HG02938 (cell line): ENCODE data around the gene SRSF11.

Experiments
- ATAC-seq: cut with Tn5 transposase; IDR thresholded peaks from one replicate; pipeline ENCODE4 v1.9.1; 2021; ENCODE audit warnings: mild to moderate bottlenecking, moderate library complexity; ENCODE audit not compliant: unreplicated experiment

The SRSF11 gene

DNA sequence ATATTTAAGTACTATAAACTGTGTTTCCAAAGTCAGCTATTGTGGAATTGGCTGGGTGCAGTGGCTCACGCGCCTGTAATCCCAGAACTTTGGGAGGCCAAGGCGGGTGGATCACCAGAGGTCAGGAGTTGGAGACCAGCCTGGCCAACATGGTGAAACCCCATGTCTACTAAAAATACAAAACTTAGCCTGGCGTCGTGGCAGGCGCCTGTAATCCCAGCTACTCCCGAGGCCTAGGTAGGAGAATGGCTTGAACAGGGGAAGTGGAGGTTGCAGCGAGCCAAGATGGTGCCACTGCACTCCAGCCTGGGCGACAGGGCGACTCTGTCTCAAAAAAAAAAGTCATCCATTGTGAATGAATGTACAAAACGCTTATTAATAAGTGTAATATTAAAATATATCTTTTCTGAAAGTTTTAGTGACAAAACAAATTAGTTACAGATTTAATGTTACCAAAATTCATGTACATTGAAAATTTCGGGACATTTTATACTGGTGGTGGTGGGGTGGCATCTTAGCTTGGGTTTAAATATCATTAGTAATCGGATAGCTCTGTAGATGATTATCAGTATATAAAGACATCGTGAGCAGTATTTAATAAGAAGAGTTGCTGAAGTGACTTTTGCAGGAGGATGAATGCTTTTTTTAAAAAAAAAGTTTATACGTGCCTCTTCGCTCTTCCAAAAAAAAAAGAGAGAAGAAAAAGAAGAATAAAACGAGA lies 503 bp upstream of the SRSF11 start:
- peak; percentile 19 for ATAC-seq

DNA sequence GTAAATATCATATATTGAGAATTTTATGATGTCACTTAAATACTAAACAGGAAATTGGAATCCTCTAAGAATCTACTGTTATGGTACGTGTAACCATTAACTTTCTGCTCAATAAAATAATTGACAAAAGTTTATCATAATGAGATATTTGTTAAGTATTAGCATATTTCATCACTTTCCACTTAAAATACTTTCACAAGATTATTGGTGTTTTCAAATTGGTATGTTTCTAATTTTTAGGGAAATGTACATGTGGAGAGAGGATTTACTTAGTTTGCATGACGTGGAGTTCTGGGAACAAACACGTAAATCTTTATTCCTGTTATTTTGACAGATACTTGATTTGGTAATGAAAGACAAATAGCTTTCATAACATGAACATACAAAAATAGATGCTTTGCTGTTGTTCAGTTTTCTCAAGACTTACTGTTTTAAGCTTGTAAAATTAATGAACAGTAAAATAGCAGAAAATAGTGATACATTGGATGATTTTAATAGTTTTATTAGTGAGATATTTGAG lies 1.6 kb downstream of the SRSF11 start:
- ATAC-seq = no peak

DNA sequence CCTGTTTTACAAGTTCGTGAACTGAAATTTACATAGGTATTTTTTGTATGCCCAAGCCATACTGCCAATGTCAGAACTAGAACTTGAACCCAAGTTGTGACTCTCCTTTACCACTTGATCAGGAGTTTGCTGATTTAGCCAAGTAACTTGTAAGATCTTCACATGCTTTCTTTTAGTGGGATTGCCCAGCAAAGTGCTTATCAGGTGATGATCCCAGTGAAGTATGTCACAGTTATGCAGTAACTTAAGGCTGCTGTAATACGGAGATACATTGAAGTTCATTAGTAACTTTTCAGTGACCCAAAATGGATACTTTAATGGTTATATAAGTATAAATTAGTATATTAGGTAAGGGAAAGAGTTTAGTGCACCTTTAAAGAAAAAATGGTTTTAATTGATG lies 3.8 kb downstream of the SRSF11 start:
- ATAC-seq = no peak

DNA sequence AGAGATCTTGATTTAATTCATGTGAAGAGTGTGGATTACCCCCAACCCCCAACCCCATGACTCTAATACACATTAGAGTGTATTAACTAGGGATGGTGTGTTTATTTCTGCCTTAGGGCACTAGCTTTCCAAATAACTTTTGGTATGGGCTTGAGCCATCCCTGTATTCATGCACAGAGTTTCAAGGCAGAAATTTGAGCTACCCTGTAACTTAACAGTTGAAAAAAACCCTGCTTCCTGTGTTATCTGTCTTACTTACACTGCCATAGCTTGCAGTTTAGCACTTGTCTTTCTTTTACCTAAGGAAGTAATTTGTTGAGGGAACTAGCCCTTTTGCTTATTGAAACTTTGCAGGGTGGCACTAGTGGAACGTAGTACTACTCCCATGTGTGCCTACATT lies 6.3 kb downstream of the SRSF11 start:
- ATAC-seq = peak; percentile 53

DNA sequence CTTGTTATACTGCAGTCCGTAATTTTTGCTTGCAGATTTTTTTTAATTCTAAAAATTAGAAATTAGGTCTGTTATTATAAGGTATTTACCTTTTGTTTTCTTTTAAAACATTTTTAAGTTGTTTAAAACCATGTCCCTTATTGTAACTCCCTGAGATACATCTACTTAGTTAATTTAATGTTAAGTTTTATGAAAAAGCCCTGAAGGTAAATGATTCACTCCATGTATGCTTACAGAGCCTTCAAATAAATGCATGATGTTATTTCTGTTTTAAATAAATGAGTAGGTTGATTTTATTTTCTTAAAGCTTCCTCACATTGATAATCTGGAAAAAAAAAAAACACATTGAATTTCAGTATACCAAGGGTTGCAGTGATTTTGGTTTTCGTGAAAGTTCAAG lies 7.5 kb downstream of the SRSF11 start:
- no peak for ATAC-seq

DNA sequence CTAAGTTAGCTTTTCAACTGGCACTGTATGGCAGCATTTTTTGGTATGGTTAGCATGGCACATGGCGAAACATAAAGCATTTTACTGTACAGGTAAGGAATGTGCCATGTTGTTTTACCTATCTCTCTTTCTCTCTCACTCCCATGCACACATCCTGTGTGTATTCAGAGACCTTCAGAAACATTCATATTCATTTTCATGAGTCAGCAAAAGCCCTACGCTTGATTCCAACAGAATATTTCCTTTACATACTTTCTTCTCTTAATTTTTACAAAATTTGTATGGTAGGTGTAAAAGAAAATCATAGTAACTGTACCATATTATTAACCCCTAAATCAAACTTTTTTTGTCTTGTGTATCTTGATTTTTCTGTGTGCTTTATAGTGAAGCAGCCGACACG lies 10.3 kb downstream of the SRSF11 start:
- no peak for ATAC-seq

DNA sequence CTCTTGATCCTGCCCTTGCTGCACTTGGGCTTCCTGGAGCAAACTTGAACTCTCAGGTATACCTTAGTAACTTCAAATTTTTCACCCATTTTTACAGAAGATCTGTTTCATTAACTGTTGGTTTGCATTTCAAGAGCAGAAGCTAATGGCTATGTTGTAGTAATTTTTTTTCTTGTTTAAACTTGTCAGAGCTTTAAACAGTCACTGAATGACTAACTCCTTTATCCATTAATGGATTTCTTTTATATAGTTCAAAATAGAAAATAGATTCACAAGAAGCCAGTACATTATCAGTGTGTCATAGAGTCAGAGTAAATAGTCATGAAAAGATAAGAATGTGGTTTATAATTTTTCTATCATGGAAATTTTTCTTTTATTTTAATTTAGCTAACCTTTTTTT lies 13.6 kb downstream of the SRSF11 start:
- ATAC-seq = no peak

DNA sequence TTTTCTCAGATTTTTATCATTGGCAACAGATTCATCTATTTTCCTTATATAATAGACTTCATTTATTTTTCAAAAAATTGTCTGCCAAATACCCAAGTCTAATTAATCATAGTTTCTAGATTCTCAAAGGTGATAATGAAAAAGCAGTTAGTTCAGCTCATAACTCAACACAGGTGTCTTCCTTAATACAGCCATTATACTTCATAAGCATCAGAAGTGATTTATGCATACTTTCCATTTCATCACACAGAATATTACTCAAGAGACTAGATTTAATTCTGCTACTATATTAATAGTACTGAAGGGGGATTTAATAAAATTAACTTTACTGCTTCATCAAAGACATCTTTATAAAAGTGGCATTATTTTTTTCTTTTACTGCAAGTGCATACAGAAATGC lies 18.8 kb downstream of the SRSF11 start:
- ATAC-seq = no peak

DNA sequence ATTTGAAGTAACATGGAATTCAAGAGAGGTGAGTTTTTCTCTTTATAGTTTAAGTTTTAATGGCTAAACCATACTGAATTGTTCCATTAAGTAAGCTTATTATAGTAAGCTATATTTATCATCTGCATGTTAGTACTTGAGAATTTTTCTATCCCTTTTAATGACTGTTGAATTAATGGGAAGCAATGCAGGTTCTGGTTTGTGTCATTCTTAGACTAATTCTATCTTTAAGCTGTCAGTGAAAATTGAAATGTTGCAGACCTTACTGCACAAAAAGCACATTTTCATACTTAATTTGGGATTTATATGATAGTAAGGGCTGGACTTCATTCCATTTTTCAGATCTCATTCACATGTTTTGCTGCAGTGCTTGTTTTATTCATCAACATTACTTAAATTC lies 25.9 kb downstream of the SRSF11 start:
- ATAC-seq = no peak

DNA sequence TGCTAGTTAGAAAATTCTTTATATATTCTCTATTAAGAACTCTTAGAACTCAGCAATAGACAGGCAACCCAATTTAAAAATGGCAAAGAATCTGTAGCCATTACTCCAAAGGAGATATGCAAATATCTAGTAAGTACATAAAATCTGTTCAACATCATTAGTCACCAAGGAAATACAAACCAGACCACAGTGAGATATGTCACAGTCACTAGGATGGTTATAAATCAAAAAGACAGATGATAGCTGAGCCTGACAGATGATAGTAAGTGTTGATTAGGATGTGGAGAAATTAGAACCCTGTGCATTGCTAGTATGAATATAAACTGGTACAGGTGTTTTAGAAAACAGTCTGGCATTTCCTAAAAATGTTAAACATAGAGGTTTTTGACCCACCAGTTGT lies 26.6 kb downstream of the SRSF11 start:
- no peak for ATAC-seq

DNA sequence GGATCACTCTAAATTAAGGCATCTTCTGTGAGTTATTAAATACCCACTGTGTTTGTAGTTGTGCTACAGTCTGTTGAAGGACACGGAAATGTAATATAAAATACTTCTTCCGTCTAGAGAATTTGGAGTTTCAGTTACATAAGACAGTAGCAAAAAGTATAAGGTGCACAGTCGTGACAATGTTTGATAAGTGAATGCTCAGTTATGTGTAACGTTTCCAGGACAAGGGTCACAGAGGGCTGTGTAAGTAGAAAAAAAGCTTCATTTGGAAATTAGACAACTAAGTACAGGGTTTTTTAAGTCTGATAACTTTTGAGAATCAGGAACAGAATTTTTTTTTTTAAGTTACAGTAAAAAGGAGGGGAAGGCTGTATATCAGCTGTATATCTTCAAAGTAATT lies 27.5 kb downstream of the SRSF11 start:
- ATAC-seq = no peak

DNA sequence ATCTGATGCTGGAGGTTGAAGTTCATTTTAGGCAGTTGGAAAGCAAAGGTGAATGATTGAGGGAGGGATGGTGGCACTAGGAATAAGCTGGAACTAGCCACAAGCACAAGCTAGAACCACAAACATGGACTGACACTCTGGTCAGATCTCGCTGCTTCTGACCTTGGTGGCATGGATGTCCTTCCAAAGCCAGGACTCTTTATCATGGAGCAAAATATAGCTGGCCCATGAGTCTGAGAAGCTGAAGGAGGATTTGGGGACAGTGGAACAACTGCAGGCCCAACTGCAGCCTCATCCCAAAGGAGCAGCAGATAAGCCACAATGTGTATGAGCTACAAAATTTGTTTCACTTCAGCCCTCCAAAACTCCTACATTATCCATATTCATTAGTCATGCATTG lies 35.5 kb downstream of the SRSF11 start:
- ATAC-seq = no peak

DNA sequence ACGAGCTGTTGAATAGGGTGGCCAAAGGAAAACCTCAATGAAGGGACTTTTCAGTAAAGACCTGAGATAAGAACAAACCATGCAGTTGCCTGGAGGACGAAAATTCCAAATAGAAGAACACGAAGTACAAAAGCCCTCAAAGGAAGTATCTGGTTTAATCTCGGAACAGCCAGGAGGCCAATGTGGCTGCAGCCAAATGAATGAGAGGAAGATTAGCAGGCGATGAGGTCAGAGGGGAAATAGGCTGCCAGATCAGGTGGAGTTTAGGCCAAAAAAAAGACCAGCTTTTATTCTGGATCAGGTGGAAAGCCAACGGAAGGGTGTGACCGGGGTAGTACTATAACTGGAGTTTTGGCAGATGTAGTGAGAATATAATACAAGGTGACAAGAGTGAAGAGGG lies 43.7 kb downstream of the SRSF11 start:
- ATAC-seq = no peak

DNA sequence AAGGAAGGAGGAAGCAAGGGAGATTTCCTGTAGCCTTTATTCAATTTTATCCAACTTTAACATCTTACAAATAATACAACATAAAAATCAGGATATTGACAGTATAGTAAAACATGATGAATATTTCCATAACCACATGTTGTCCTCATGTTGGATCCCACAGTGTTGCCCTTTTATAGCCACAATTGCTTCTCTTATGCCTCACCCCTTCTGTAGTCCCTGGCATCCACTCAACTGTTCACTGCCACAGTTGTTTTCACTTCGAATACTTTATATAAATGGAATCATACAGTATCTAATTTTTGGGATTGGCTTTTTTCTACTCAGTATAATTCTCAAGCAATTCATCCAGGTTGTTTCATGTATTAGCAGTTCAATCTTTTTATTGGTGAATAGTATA lies 44.8 kb downstream of the SRSF11 start:
- ATAC-seq = no peak

DNA sequence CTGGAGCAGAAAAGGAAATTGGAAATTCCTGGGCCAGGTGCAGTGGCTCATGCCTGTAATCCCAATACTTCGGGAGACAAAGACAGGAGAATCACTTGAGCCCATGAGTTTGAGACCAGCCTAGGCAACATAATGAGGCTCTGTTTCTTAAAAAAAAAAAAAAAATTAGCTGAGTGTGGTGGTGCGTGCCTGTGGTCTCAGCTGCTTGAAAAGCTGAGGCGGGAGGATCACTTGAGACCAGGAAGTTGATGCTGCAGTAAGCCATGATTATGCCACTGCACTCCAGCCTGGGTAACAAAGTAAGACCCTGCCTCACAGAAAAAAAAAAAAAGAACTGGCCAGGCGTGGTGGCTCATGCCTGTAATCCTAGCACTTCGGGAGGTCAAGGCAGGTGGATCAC lies 56.7 kb downstream of the SRSF11 start:
- ATAC-seq = no peak

DNA sequence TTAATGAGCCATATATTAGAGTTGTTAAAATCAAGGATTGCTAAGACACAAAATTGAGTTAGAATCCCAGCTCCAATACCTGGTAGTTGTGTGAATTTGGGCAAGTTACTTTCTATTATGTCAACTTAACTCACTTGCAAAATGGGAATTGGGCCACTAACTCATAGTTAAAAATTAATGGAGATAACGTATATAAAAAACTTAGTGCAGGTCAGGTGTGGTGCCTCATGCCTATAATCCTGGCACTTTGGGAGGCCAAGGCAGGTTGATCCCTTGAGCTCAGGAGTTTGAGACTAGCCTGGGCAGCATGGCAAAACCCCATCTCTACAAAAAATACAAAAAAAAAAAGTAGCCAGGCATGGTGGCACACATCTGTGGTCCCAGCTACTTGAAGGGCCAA lies 57.5 kb downstream of the SRSF11 start:
- ATAC-seq = no peak

DNA sequence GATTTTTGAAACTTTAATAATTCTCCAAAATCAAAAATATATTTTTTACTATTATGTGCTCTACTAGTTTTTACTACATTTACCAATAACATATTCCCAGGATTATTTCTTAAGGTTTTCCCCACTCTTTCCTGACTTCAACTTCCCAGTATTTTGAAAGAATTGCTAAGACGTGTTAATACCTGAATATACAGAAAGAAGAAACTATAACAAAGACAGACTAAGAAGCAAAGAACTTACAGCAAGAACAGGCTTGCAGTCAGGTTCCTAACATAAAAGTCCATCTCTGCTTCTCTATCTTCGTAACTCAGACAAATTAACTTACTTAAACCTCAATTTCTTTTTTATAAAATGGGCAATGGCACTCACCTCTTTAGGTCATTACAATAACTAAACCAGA lies 63.2 kb downstream of the SRSF11 start:
- ATAC-seq = no peak

DNA sequence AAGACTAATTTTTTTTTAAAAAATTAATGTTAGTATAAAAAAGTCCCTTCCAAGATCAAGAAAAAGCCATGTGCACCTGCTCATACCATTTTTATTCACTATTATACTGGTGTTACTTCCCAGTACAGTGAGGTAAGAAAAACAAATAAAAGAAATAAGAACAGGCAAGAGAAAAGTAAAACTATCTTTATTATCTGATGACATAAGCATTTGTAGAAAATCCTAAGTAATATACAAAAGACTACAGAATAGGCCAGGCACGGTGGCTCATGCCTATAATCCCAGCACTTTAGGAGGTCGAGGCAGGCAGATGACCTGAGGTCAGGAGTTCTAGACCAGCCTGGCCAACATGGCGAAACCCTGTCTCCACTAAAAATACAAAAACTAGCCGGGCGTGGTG lies 65.3 kb downstream of the SRSF11 start:
- ATAC-seq = no peak

DNA sequence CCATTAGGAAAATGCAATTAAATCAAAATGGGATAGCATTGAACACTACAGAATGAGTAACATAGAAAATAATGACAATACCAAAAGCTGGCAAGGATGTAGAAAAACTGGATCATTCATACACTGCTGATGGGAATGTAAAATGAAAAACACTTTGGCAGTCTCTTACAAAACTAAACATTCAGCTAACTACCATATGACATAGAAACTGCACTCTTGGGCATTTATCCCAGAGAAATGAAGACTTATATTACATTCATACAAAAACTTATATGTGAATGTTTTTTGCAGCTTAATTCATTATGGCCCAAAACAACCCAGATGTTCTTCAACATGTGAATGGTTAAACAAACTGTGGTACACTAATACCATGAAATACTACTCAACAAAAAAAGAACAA lies 67.0 kb downstream of the SRSF11 start:
- ATAC-seq = no peak

DNA sequence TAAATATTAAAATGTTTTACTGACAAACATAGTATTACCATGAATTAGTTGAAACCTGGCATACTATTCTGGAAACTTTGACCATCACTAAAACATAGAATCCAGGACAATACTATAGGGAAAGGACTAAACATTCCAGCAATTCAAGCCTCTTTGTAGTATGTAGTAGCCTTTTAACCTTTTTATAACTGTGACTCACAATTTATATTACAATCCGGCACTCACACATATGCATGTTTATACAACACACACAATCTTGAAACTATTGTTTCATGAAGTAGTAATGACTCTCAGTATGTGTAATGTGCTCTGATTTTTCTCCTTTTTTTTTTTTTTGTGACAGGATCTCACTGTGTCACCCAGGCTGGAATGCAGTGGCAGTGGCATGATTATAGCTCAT lies 69.0 kb downstream of the SRSF11 start:
- no peak for ATAC-seq

DNA sequence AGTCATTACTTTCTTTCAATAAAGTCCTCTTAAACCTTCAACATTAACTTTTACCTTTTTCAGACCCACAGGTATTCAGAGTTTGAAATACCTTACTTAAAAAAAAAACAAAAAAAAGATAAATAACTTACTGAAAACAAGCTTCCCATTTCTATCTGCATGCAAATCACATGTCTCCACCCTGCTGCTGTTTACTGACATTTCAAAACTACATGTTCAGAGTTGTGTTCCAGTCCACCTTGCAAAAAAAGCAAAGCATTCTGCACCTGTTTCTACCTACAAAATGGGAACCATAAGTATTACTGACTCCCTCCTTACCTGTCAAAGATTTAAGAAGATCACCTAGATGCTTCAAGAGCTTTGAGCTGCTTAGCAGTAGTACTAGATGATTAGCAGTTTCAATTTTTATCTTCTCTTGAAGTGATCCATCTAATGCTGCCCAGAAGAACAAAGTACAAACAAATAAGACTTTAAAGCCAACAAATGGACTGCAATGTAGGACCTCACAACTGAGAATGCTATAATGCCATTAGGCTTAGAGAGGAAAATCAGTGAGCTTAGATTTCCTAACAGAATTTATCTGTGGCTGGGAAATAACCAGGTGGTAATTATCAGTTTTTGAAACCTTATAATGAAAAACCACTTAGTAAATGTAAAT lies 72.1 kb downstream of the SRSF11 start:
- no peak for ATAC-seq

DNA sequence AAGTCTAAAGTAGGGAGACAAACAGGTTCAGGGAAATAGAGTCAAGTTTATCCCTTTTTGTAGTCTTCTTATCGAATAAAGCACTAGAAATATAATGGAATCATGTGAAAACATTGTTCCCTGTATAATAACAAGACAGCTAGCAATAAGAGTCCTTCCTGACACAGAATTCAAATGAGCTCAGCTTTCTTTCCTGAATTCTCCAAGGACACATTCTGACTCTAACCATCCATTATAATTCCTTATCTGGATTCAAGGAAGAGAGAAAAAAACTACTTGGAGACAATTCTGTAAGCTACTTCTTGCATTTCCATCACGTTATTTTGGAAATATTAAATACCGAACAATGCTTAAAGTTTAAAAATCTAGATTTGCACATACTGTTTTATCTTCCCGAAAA lies 74.6 kb downstream of the SRSF11 start:
- no peak for ATAC-seq

DNA sequence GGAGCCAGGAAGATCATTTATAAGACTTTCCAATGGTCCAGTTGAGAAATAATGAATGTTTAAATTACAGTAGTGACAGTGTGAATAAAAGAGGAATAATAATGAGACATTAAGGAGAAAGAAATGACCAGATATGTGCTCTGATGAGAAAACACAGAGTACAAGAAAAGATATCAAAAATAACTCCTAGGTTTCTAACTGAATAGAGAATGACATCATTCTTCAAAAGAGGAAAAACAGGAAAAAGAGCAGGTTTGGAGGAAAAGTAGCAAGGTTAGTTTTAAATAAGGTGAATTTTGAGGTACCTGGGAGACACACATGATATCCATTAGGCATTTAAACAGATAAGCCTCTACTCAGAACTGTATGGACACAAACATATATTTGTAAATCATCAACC lies 78.3 kb downstream of the SRSF11 start:
- no peak for ATAC-seq
